ENCODE measurements around the gene HELZ. TPM values are rescaled to one million over a fixed set of nuclear protein-coding genes. Genes with fewer than 3 reads are reported as not detected.

HELZ gene
- polyA plus RNA-seq, 3 donors = 24.8 to 44.1 (median 39.9) TPM

DNA sequence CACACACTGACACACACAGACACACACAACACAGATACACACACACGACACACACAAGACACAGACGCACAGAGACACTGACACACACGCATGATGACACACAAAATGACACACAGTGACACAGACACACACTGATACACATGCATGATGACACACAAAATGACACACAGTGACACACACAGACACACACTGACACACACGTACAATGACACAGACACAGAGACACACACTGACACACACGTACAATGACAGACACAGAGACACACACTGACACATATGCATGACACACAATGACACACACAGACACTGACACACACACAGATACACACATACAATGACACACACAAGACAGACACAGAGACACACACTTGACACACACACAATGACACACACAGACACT lies 190.4 kb downstream of the HELZ start:
- Histone ChIP-seq H3K4me1 (ENCODE audit: control insufficient read depth in 1 of 2, insufficient read depth in 2 of 2, low read length in 2 of 2) (no peaks in the 10 kb centered on the region), H4K20me1 (ENCODE audit: insufficient read depth, low read length) (no peaks in the 10 kb centered on the region), H3K4me3 (replicated peaks in 1 of 3; ENCODE audit: low read depth in 2 of 3, low read length in 3 of 3) (no peak overlapping the region), H3K79me2 (ENCODE audit: insufficient read depth, low read length) (no peaks in the 10 kb centered on the region), H3K9ac (ENCODE audit: insufficient read depth, low read length, poor library complexity, severe bottlenecking) (no peak overlapping the region), H3K36me3 (replicated peaks in 1 of 2; ENCODE audit: control insufficient read depth in 1 of 2, insufficient read depth in 2 of 2, low read length in 2 of 2) (no peaks in the 10 kb centered on the region), H3K27me3 (ENCODE audit: control insufficient read depth in 2 of 2, insufficient read depth in 2 of 2, low read length in 2 of 2) (no peaks in the 10 kb centered on the region), H2AFZ (ENCODE audit: insufficient read depth, low read depth, low read length, poor library complexity, severe bottlenecking) (no peak overlapping the region), H3K4me2 (replicated peaks; ENCODE audit: extremely low read depth, low read length, poor library complexity, severe bottlenecking) (no peak overlapping the region), H3K27ac (ENCODE audit: low read depth in 1 of 2, low read length in 2 of 2) (no peak overlapping the region), H3K9me3 (replicated peaks in 1 of 2; ENCODE audit: control insufficient read depth in 1 of 2, insufficient read depth in 1 of 2, low read length in 2 of 2) (peaks cover 3 to 6% of the 10 kb centered on the region in 2 donors)
- Mint-ChIP-seq H3K27me3 (ENCODE audit: low read depth in 3 of 3) (no peaks in the 10 kb centered on the region), H3K4me1 (no peaks in the 10 kb centered on the region), H3K36me3 (no peaks in the 10 kb centered on the region), H3K27ac (no peak overlapping the region), H3K9me3 (peaks cover 1 to 7% (median 6%) of the 10 kb centered on the region in 7 donors), H3K4me3 (no peak overlapping the region)
- intact Hi-C loops (cut with micrococcal nuclease) = no loop called here
- TF ChIP-seq, protein P1, sequence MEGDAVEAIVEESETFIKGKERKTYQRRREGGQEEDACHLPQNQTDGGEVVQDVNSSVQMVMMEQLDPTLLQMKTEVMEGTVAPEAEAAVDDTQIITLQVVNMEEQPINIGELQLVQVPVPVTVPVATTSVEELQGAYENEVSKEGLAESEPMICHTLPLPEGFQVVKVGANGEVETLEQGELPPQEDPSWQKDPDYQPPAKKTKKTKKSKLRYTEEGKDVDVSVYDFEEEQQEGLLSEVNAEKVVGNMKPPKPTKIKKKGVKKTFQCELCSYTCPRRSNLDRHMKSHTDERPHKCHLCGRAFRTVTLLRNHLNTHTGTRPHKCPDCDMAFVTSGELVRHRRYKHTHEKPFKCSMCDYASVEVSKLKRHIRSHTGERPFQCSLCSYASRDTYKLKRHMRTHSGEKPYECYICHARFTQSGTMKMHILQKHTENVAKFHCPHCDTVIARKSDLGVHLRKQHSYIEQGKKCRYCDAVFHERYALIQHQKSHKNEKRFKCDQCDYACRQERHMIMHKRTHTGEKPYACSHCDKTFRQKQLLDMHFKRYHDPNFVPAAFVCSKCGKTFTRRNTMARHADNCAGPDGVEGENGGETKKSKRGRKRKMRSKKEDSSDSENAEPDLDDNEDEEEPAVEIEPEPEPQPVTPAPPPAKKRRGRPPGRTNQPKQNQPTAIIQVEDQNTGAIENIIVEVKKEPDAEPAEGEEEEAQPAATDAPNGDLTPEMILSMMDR (IDR thresholded peaks at IDR 0.05) = no peak
- DNase-seq = no peak
- WGBS (ENCODE audit: insufficient coverage) = 83% methylated on average over 4 of the region's 5 CpGs

DNA sequence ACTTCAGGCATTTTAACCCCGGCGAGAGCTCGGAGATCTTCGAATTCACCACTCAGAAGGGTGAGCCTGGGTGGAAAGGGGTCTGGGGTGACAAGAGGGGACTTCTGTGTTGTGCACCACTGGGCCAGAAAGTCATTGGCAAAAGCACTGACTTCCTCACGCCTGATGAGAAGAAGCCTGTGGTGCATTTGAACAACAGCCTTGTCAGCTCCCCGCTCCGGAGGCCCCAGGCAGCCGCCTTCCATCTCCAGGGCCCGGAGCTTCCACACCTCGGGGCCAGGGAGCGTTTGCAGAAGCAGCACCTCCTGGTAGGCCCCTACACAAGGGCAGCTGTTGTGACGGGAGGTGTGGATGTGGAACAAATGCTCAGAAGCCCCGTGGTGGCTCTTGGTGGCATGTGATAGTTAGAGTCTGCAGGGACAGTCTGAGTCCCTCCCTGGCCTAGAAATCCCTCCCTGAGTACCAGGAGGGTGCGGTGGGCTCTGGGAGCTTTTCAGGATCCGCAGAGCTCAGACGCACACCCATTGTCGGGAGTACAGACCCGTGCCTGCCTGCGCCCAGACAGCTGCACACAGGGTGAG lies 190.9 kb downstream of the HELZ start:
- intact Hi-C loops (cut with micrococcal nuclease) = no loop called here
- Histone ChIP-seq H3K4me3 (replicated peaks in 1 of 3; ENCODE audit: low read depth in 2 of 3, low read length in 3 of 3) (no peak overlapping the region), H4K20me1 (ENCODE audit: insufficient read depth, low read length) (no peaks in the 10 kb centered on the region), H3K9ac (ENCODE audit: insufficient read depth, low read length, poor library complexity, severe bottlenecking) (no peak overlapping the region), H3K36me3 (replicated peaks in 1 of 2; ENCODE audit: control insufficient read depth in 1 of 2, insufficient read depth in 2 of 2, low read length in 2 of 2) (no peaks in the 10 kb centered on the region), H3K27ac (ENCODE audit: low read depth in 1 of 2, low read length in 2 of 2) (no peak overlapping the region), H3K4me1 (ENCODE audit: control insufficient read depth in 1 of 2, insufficient read depth in 2 of 2, low read length in 2 of 2) (no peaks in the 10 kb centered on the region), H3K27me3 (ENCODE audit: control insufficient read depth in 2 of 2, insufficient read depth in 2 of 2, low read length in 2 of 2) (no peaks in the 10 kb centered on the region), H3K79me2 (ENCODE audit: insufficient read depth, low read length) (no peaks in the 10 kb centered on the region), H3K9me3 (replicated peaks in 1 of 2; ENCODE audit: control insufficient read depth in 1 of 2, insufficient read depth in 1 of 2, low read length in 2 of 2) (peaks cover 8 to 11% of the 10 kb centered on the region in 2 donors), H3K4me2 (replicated peaks; ENCODE audit: extremely low read depth, low read length, poor library complexity, severe bottlenecking) (no peak overlapping the region), H2AFZ (ENCODE audit: insufficient read depth, low read depth, low read length, poor library complexity, severe bottlenecking) (no peak overlapping the region)
- H3K36me3 Mint-ChIP-seq = no peaks in the 10 kb centered on the region
- H3K27ac Mint-ChIP-seq = no peak overlapping the region
- H3K4me1 Mint-ChIP-seq = no peaks in the 10 kb centered on the region
- no peak for DNase-seq
- WGBS (ENCODE audit: insufficient coverage) = 94% methylated on average over 14 of the region's 19 CpGs
- TF ChIP-seq, protein P1 (IDR thresholded peaks at IDR 0.05) = no peak
- H3K27me3 Mint-ChIP-seq (ENCODE audit: low read depth in 3 of 3) = no peaks in the 10 kb centered on the region
- H3K9me3 Mint-ChIP-seq = peaks cover 4 to 12% (median 10%) of the 10 kb centered on the region in 7 donors
- no peak overlapping the region for H3K4me3 Mint-ChIP-seq

All from CD14-positive monocyte (primary cell).